ENCODE data around the gene PIGQ.

DNA sequence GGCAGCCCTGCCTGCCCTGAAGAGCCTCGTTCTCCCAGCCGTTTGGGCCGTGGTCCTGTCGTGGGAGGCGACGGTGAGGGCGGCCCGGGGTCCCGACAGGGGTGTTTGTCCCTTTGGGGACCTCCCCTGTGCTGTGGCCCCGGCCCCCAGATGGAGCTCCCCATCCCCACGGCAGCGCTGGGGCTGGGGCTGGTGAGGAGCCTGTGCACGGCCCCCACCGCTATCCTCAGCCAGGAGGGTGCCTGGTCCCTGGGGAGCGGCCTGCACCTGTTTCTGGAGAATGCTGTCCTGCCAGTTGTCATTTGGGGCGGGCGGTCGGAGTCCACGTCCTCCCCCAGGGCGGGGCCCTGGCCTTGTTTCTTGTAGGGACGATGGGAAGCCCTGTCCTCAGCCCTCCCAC is 35.6 kb upstream of the PIGQ start:
- TF ChIP-seq, protein P1, sequence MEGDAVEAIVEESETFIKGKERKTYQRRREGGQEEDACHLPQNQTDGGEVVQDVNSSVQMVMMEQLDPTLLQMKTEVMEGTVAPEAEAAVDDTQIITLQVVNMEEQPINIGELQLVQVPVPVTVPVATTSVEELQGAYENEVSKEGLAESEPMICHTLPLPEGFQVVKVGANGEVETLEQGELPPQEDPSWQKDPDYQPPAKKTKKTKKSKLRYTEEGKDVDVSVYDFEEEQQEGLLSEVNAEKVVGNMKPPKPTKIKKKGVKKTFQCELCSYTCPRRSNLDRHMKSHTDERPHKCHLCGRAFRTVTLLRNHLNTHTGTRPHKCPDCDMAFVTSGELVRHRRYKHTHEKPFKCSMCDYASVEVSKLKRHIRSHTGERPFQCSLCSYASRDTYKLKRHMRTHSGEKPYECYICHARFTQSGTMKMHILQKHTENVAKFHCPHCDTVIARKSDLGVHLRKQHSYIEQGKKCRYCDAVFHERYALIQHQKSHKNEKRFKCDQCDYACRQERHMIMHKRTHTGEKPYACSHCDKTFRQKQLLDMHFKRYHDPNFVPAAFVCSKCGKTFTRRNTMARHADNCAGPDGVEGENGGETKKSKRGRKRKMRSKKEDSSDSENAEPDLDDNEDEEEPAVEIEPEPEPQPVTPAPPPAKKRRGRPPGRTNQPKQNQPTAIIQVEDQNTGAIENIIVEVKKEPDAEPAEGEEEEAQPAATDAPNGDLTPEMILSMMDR (conservative IDR thresholded peaks at IDR 0.05) = no peak
- no peak for TF ChIP-seq EZH2 (IDR thresholded peaks at IDR 0.05; ENCODE audit: low read depth)

All from PC-9 (cell line).